ENCODE results near the gene CACNA1B.
A peak's percentile ranks its signal among the peaks of the same experiment; 100 is the strongest.
"Not testable (repeated sequence)": the region's sequence is repeated elsewhere in the genome, so short reads cannot be mapped to it uniquely, and the experiment has no call there.

The CACNA1B gene

GRCh38 chr9:138120072-138120471 is 242.5 kb downstream of the CACNA1B start:
- no peak for DNase-seq

GRCh38 chr9:138120511-138121437 is 243.2 kb downstream of the CACNA1B start:
- no peak for DNase-seq

- no peak for DNase-seq
Observed at GRCh38 chr9:138121438-138122050, 244.0 kb downstream of the CACNA1B start.

- no peak for DNase-seq
Observed at GRCh38 chr9:138122201-138122600, 244.6 kb downstream of the CACNA1B start.

DNA sequence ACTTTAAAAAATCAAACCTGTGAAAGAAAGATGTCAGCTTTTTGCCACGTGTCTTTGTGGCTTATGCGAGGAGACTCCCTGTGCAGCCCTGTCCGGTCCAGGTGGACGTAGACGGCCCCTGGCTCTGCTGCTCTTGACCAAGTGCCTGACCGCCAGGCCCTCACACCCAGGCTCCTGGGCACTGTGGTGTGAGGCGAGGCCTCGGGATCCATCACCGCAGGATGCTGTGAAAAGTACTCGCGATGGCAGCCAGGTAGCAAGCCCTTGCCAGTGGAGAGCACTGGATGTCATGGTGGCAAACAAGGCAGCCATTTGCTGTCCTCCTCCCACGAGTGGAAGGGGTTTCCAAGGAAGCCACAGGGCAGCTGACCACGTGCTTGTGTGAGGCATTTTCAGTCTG is 245.1 kb downstream of the CACNA1B start:
- no peak for DNase-seq

GRCh38 chr9:138123086-138123485 is 245.5 kb downstream of the CACNA1B start:
- DNase-seq, result no peak

DNA sequence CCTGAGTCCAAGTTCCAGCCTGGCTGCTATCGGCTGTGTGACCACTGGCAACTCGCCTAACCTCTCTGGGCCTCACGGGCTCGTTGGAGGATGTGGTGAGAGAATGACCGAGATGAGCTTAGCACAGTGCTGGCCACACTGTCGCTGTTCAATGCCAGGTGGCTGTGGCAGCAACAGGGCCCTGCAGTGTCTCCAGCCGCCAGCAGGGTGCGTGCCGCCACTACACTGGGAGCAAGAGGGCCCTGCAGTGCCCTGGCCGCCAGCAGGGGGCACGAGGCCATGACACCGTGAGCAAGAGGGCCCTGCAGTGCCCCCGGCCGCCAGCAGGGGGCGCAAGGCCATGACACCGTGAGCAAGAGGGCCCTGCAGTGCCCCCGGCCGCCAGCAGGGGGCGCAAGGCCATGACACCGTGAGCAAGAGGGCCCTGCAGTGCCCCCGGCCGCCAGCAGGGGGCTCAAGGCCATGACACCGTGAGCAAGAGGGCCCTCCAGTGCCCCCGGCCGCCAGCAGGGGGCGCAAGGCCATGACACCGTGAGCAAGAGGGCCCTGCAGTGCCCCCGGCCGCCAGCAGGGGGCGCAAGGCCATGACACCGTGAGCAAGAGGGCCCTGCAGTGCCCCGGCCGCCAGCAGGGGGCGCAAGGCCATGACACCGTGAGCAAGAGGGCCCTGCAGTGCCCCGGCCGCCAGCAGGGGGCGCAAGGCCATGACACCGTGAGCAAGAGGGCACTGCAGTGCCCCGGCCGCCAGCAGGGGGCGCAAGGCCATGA is 248.7 kb downstream of the CACNA1B start:
- not testable (repeated sequence) for DNase-seq

GRCh38 chr9:138126858-138127584 is 249.4 kb downstream of the CACNA1B start:
- DNase-seq, result not testable (repeated sequence)

DNA sequence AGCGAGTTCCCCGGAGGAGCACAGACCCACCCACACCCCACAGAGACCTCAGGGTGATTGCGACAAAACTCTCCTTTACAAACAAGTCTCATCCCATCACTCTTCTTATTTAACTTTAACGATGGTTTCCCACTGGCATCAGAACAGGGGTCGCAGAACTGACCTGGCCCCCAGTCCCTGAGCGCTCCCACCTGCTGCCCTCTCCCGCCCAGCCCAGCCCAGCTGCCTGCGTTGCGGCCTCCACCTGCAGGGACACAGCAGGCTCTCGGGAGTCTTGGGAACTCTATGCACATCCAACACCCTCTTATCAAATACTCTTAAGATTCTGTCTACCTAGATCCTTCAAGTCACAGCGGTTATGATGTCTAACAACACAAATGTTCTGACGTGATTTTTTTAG is 250.4 kb downstream of the CACNA1B start:
- not testable (repeated sequence) for DNase-seq

- DNase-seq, result not testable (repeated sequence)
Observed at GRCh38 chr9:138129318-138129717, 251.7 kb downstream of the CACNA1B start.

DNA sequence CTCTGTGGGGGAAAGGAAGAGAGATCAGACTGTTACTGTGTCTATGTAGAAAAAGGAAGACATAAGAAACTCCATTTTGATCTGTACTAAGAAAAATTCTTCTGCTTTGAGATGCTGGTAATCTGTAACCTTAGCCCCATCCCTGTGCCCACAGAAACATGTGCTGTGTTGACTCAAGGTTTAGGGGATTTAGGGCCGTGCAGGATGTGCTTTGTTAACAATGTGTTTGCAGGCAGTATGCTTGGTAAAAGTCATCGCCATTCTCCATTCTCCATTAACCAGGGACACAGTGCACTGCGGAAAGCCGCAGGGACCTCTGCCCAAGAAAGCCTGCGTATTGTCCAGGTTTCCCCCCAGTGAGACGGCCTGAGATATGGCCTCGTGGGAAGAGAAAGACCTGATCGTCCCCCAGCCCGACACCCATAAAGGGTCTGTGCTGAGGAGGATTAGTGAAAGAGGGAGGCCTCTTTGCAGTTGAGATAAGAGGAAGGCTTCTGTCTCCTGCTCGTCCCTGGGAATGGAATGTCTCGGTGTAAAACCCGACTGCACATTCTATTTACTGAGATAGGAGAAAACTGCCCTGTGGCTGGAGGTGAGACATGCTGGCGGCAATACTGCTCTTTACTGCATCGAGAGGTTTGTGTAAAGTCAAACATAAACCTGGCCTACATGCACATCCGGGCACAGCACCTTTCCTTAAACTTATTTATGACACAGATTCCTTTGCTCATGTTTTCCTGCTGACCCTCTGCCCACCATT is 255.5 kb downstream of the CACNA1B start:
- not testable (repeated sequence) for DNase-seq

DNA sequence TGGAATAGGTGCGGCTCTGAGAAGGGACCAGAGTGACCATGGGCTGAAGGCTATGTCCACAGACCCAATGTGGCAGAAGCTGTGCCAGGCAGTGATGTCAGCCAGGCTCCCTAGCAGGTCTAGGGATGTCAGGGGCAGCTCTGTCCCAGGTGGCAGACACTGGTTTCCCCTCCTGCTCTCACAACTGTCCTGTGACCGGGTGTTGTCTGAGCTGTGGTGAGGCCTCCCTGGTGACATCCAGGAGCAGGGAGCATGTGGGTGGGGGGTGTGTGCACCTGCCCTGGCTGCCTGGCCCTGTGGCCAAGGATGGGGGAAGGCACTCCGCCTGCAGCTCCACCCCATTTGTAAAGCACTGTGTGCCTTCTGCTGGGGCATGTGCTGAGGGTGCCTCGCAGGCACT is 257.0 kb downstream of the CACNA1B start:
- not testable (repeated sequence) for DNase-seq

DNA sequence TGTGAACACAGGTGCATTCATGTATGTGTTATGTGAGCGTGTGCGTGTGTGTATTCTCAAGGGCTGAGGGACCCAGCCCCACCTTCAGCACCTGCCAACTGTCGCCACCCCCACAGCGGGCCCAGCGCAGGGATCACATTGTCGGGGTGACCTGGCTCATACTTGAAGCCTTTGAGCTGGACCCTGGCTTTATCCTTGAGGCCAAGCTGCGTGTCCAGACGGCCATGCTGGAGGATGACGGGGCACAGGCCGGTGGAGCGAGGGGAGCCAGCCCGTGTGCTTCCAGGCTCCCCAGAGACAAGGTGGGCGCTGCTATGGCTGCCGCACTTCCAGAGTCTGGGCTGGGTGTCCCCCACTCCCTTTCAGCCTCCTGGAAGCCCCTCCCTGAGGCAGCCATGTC is 261.5 kb downstream of the CACNA1B start:
- DNase-seq, result not testable (repeated sequence)

- not testable (repeated sequence) for DNase-seq
Observed at GRCh38 chr9:138140980-138141379, 263.4 kb downstream of the CACNA1B start.

DNA sequence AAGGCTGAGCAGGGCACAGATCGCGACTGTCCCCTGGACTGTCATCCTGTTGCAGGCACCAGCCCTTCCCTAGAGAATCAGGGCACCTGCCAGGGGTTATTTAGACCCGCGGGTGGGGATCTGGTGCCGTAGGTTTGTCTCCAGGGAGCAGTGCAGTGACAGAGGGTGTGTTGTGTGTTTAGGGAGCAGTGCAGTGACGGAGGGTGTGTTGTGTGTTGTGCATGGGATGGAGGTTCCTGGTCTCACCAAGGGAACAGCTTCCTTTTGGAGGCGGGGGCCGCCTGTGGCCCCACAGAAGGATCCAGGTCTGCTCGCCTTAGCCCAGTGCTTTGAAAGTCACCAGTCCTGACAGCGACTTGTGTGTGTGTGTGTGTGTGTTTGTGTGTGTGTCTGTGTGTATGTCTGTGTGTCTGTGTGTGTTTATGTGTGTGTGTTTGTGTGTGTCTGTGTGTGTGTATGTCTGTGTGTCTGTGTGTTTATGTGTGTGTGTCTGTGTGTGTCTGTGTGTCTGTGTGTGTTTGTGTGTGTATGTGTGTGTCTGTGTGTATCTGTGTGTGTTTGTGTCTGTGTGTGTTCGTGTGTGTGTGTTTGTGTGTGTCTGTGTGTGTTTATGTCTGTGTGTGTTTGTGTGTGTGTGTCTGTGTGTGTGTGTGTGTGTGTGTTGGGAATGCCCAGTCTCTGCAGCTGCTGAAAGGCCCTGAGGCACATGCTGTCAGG is 265.1 kb downstream of the CACNA1B start:
- not testable (repeated sequence) for DNase-seq

GRCh38 chr9:138143491-138143890 is 265.9 kb downstream of the CACNA1B start:
- DNase-seq, result not testable (repeated sequence)

GRCh38 chr9:138147556-138147955 is 270.0 kb downstream of the CACNA1B start:
- DNase-seq, result peak; percentile 14

DNA sequence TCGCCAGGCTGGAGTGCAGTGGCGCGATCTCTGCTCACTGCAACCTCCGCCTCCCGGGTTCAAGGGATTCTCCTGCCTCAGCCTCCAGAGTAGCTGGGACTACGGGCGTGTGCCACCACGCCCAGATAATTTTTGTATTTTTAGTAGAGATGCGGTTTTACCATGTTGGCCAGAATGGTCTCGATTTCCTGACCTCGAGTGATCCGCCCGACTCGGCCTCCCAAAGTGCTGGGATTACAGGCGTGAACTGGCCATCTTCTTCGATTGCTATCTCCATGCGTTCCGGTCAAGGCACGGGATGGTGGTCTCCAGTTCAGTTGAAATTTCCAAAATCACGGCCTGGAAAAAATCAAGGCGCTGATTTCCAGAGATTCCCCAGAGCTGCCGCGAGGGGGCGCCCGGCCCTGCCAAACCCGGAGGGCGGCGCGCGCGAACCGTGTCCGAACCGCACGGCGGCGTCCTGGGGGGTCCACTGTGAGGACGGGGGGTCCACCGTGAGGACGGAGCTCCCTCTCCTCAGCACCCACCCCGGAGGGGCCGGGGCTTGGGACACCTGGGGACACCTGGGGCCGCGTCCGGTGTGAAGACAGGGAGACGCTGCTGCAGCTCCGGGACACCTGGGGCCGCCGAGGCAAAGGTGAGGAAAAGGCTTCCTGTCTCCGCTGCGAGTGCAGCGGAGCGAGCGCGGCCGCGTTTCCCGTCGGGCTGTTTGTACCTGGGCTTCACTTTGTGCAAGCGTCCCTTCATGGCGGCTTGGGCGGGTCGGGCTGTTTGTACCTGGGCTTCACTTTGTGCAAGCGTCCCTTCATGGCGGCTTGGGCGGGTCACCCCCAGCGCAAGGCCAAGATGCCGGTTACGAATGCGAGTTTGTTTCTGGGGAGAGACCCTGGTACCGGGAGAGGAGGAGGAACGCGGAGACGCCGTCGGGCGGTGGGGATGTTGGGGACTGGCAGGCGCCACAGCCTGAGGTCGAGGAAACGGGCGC is 272.4 kb downstream of the CACNA1B start:
- not testable (repeated sequence) for DNase-seq

DNA sequence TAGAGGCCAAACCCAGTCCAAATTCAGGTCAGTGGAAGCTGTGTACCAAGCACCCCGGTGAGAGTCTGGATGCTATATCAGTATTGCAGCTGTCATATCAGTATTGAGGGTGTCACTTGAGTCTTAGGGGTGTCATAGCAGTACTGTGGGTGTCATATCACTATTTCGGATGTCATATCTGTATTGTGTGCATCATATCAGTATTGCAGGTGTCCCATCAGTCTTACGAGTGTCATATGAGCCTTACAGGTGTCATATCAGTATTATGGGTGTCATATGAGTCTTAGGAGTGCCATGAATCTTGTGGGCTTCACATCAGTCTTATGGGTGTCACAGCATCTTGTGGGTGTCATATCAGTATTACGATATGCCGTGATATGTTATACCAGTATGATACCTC is 278.2 kb downstream of the CACNA1B start:
- DNase-seq, result not testable (repeated sequence)

DNA sequence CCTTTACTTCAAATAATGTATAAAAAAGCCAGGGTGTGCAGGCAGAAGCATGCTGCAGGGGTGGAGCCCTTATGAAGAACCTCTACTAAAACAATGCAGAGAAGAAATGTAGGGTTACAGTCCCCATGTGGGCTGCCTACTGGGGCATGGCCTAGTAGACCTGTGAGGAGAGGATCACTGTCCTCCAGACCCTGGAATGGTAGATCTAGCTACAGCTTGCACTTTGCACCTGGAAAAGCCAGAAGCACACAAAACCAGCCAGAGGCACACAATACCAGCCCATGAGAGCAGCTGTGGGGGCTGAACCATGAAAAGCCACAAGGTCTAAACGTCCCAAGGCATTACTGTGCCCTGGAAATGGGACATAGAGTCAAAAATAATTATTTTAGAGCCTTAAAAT is 289.2 kb downstream of the CACNA1B start:
- DNase-seq, result not testable (repeated sequence)
